ENCODE results near the gene FARP1. TPM values are rescaled to one million over a fixed set of nuclear protein-coding genes. Genes with fewer than 3 reads are reported as not detected.

The FARP1 gene
- total RNA-seq, 4 donors from 2014 or later: 103 to 172 (median 129) TPM

DNA sequence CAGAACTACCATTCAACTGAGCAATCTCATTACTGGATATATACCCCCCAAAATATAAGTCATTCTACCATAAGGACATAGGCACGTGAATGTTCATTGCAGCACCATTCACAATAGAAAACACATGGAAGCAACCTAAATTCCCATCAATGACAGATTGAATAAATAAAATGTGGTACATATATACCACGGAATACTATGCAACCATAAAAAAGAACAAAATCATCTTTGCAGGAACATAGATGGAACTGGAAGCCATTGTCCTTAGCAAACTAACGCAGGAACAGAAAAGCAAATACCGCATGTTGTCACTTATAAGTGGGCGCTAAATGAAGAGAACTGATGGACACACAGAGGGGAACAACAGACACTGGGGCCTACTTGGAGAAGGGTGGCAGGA, 20.0 kb downstream of the FARP1 start:
- Histone ChIP-seq H3K4me3 (replicated peaks in 1 of 3) (no peak overlapping the region), H3K9me3 (no peaks in the 10 kb centered on the region), H3K4me1 (peaks cover 0 to 9% of the 10 kb centered on the region in 2 donors), H3K27me3 (no peaks in the 10 kb centered on the region), H3K27ac (no peak overlapping the region), H3K36me3 (no peaks in the 10 kb centered on the region)
- TF ChIP-seq POLR2A (IDR thresholded peaks at IDR 0.05): no peak
- TF ChIP-seq CTCF (IDR thresholded peaks at IDR 0.05): no peak
- WGBS, 2 donors: 96 to 98% methylated on average over 5 of the region's 5 CpGs
- intact Hi-C loops (cut with DNase I): no loop called here
- DNase-seq: no peak

DNA sequence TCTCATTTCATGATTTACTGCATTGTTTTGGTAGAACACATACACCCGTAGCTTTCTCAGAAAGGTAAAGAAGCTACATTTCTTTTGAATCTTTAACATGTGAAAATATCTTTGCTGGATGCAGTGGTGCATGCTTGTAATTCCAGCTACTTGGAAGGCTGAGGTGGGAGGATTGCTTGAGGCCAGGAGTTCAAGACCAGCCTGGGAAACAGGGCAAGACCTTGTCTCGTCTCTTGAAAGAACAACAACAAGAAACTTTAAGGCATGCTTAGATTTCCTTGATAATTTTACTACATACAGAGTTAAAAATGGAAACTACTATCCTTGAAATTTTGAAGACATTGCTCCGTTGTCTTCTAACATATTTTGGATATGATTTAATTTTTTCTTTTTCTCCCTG, 26.4 kb downstream of the FARP1 start:
- H3K9me3 ChIP-seq: no peaks in the 10 kb centered on the region
- no peak overlapping the region for H3K27ac ChIP-seq
- peaks cover 30 to 42% of the 10 kb centered on the region in 2 donors for H3K4me1 ChIP-seq
- DNase-seq: no peak
- H3K36me3 ChIP-seq: no peaks in the 10 kb centered on the region
- no peak overlapping the region for H3K4me3 ChIP-seq (replicated peaks in 1 of 3)
- intact Hi-C loops (cut with DNase I): no loop called here
- TF ChIP-seq POLR2A (IDR thresholded peaks at IDR 0.05): no peak
- no peak for TF ChIP-seq CTCF (IDR thresholded peaks at IDR 0.05)
- H3K27me3 ChIP-seq: no peaks in the 10 kb centered on the region
- WGBS, 2 donors: 92 to 94% methylated on average over 3 of the region's 3 CpGs

GRCh38 chr13:98171900-98172589, 29.2 kb downstream of the FARP1 start:
- H3K9me3 ChIP-seq: no peaks in the 10 kb centered on the region
- intact Hi-C loops (cut with DNase I): no loop called here
- 22 to 26% methylated on average over 14 of the region's 14 CpGs for WGBS, 2 donors
- H3K4me1 ChIP-seq: peaks cover 49 to 56% of the 10 kb centered on the region in 2 donors
- H3K4me3 ChIP-seq (replicated peaks in 1 of 3): no peak overlapping the region
- peak overlapping the region; percentile 88 to 98 (median 94) for H3K27ac ChIP-seq
- no peaks in the 10 kb centered on the region for H3K27me3 ChIP-seq
- no peak for TF ChIP-seq POLR2A (IDR thresholded peaks at IDR 0.05)
- TF ChIP-seq CTCF (IDR thresholded peaks at IDR 0.05): no peak
- H3K36me3 ChIP-seq: no peaks in the 10 kb centered on the region
- peak; percentile 83 to 89 for DNase-seq

- WGBS, 2 donors: 26 to 27% methylated on average over 7 of the region's 7 CpGs
- intact Hi-C loops (cut with DNase I): no loop called here
- H3K4me1 ChIP-seq: peaks cover 49 to 54% of the 10 kb centered on the region in 2 donors
- DNase-seq: no peak
- TF ChIP-seq CTCF (IDR thresholded peaks at IDR 0.05) (no peak), POLR2A (IDR thresholded peaks at IDR 0.05) (no peak)
- peak overlapping the region; percentile 88 to 98 (median 94) for H3K27ac ChIP-seq
- H3K9me3 ChIP-seq: no peaks in the 10 kb centered on the region
- H3K36me3 ChIP-seq: no peaks in the 10 kb centered on the region
- H3K27me3 ChIP-seq: no peaks in the 10 kb centered on the region
- H3K4me3 ChIP-seq (replicated peaks in 1 of 3): no peak overlapping the region
Measured at GRCh38 chr13:98172590-98173422, 29.9 kb downstream of the FARP1 start.
